Measurements from ENCODE around the gene MYF5. TPM values are rescaled to one million over a fixed set of nuclear protein-coding genes. Genes with fewer than 3 reads are reported as not detected.

MYF5 gene
- total and polyA plus RNA-seq, 10 of the 15 experiments (the other 5 are each of a cell fraction or from before 2014, with no cell fraction given): not detected

GRCh38 chr12:80763874-80764273 is 47.2 kb downstream of the MYF5 start (continued):
- TF ChIP-seq ZBTB40 (IDR thresholded peaks at IDR 0.05; ENCODE audit: borderline replicate concordance): no peak
- TF ChIP-seq NBN (IDR thresholded peaks at IDR 0.05): no peak
- TF ChIP-seq CREM (IDR thresholded peaks at IDR 0.05; ENCODE audit: low read depth): no peak
- TF ChIP-seq CHD2 (IDR thresholded peaks at IDR 0.05; ENCODE audit: borderline replicate concordance, low read depth, low read length): no peak
- TF ChIP-seq LARP7 (IDR thresholded peaks at IDR 0.05): no peak
- no peak for TF ChIP-seq ZNF24 (IDR thresholded peaks at IDR 0.05)
- no peak for TF ChIP-seq RB1 (IDR thresholded peaks at IDR 0.05; ENCODE audit: borderline replicate concordance)

GRCh38 chr12:80766210-80766609 is 49.5 kb downstream of the MYF5 start:
- Histone ChIP-seq H3K27ac (ENCODE audit: control insufficient read depth, insufficient read depth) (no peak overlapping the region), H3K4me3 (no peak overlapping the region), H3K4me1 (ENCODE audit: control insufficient read depth, insufficient read depth, low read length) (no peaks in the 10 kb centered on the region), H3K79me2 (ENCODE audit: control insufficient read depth, insufficient read depth, low read length) (no peaks in the 10 kb centered on the region), H3K9ac (ENCODE audit: control insufficient read depth, insufficient read depth, low read length) (no peak overlapping the region), H3K27me3 (replicated peaks in 1 of 2; ENCODE audit: control insufficient read depth in 2 of 2, insufficient read depth in 2 of 2, low read length in 1 of 2) (no peaks in the 10 kb centered on the region), H2AFZ (ENCODE audit: control insufficient read depth, low read depth, low read length) (no peak overlapping the region), H3K9me3 (replicated peaks; ENCODE audit: control insufficient read depth, insufficient read depth, low read length) (no peaks in the 10 kb centered on the region; the same call in 2 of the 3 replicates), H3K4me2 (ENCODE audit: control insufficient read depth, insufficient read depth) (no peak overlapping the region), H4K20me1 (ENCODE audit: control insufficient read depth, insufficient read depth) (no peaks in the 10 kb centered on the region), H3K36me3 (ENCODE audit: control insufficient read depth in 2 of 2, insufficient read depth in 2 of 2, low read length in 1 of 2) (no peaks in the 10 kb centered on the region)
- ATAC-seq (no peak), FAIRE-seq (no peak), DNase-seq (ENCODE audit: low read depth, low spot score) (no peak)
- CTCF ChIA-PET: interaction anchor here (1.1 kb wide), 1 partner anchor 10 kb away, joined by 3 read pairs; no protein-coding TSS in a partner anchor
- RAD21 ChIA-PET (ENCODE audit: unreplicated experiment): no interaction called here
- SMC1A ChIA-PET (ENCODE audit: uncharacterized antibody, unreplicated experiment): no interaction called here
- intact Hi-C loops (cut with micrococcal nuclease; ENCODE audit: unreplicated experiment): loop anchor here (5.0 to 10.0 kb wide), 2 partner anchors 41 to 571 kb away; no protein-coding TSS in a partner anchor
- POLR2A ChIA-PET: no interaction called here
- in situ Hi-C loops (cut with MboI): loop anchor here (10.0 kb wide), 1 partner anchor 291 kb away; no protein-coding TSS in a partner anchor
- BruUV-seq (replicated peaks): no TSS peak
- 100% methylated on average over 1 of the region's 1 CpG for WGBS (ENCODE audit: insufficient coverage, insufficient replicate concordance, low lambda C conversion rate, missing lambda C conversion rate)
- TF ChIP-seq POU2F2 (IDR thresholded peaks at IDR 0.05; ENCODE audit: borderline replicate concordance, low read depth, low read length) (no peak), CBX5 (IDR thresholded peaks at IDR 0.05; ENCODE audit: low read depth) (no peak), MTA2 (IDR thresholded peaks at IDR 0.05; ENCODE audit: low read depth) (no peak), ASH2L (IDR thresholded peaks at IDR 0.05; ENCODE audit: borderline replicate concordance, low read depth) (no peak), PBX3 (IDR thresholded peaks at IDR 0.05; ENCODE audit: insufficient replicate concordance, low read depth, low read length) (no peak), ZNF592 (IDR thresholded peaks at IDR 0.05) (no peak), PML (IDR thresholded peaks at IDR 0.05; ENCODE audit: low read length) (no peak), GATAD2B (conservative IDR thresholded peaks at IDR 0.05; ENCODE audit: low read depth) (no peak), SMAD1 (IDR thresholded peaks at IDR 0.05; ENCODE audit: low read depth, partially characterized antibody) (no peak)

All from GM12878 (cell line).